AG04450 (cell line): ENCODE measurements around the gene EVC. TPM values are rescaled to one million over a fixed set of nuclear protein-coding genes. Genes with fewer than 3 reads are reported as not detected.

ENCODE experiments used
- CTCF ChIA-PET: fragments of 300-600, 350-600 bp; formaldehyde crosslinking; extraction: SDS; loops from one replicate; lab custom pipeline; 2022; ENCODE audit warnings: antibody characterized with exemption, inconsistent platforms; lab: Charles Lee
- POLR2A ChIA-PET: fragments of 350-600 bp; formaldehyde crosslinking; extraction: SDS; loops from one replicate; lab custom pipeline; 2021; ENCODE audit warnings: antibody characterized with exemption, inconsistent platforms; lab: Yijun Ruan, JAX
- DNase-seq: peaks from one replicate; pipeline ENCODE4 v3.0.0-alpha.2; 2011; ENCODE audit warnings: low read depth, low spot score
- H3K27ac ChIP-seq: one replicate; pipeline ENCODE4 v1.5.1; 2012; ENCODE audit warnings: low read depth, low read length, control low read depth
- H3K27me3 ChIP-seq: one replicate; pipeline ENCODE4 v1.6.0; 2012; ENCODE audit warnings: low read length; ENCODE audit not compliant: control insufficient read depth, insufficient read depth
- H3K4me3 ChIP-seq: 2 replicates; pipeline ENCODE4 v1.5.1; 2011; ENCODE audit warnings: mild to moderate bottlenecking, low read depth, low read length, control low read depth
- H3K9me3 ChIP-seq: 2 replicates; pipeline ENCODE4 v1.5.1; 2012; ENCODE audit warnings: low read length; ENCODE audit not compliant: control insufficient read depth, insufficient read depth
- polyA minus RNA-seq: library from RNA; depleted of rRNA, polyadenylated mRNA; stranded (reverse); fragments of >200 nt; gene quantifications from 2 replicates; pipeline ENCODE4 v1.2.3, GENCODE V29; 2011; rRNA and poly(A)+ RNA removed
- polyA plus RNA-seq: library from polyadenylated mRNA; depleted of rRNA; stranded (reverse); fragments of >200 nt; gene quantifications from 2 replicates; pipeline ENCODE4 v1.2.3, GENCODE V29; 2011; rRNA removed
- TF ChIP-seq, protein P1 (sequence below): IDR thresholded peaks from 2 replicates; pipeline ENCODE4 v1.5.1; 2011; ENCODE audit warnings: low read depth, low read length, control low read depth, inconsistent platforms

The EVC gene
- polyA plus RNA-seq = 11.5 and 15.8 TPM in 2 replicates
- polyA minus RNA-seq = 21.9 and 22.1 TPM in 2 replicates

- POLR2A ChIA-PET = no interaction called here
- TF ChIP-seq, protein P1, sequence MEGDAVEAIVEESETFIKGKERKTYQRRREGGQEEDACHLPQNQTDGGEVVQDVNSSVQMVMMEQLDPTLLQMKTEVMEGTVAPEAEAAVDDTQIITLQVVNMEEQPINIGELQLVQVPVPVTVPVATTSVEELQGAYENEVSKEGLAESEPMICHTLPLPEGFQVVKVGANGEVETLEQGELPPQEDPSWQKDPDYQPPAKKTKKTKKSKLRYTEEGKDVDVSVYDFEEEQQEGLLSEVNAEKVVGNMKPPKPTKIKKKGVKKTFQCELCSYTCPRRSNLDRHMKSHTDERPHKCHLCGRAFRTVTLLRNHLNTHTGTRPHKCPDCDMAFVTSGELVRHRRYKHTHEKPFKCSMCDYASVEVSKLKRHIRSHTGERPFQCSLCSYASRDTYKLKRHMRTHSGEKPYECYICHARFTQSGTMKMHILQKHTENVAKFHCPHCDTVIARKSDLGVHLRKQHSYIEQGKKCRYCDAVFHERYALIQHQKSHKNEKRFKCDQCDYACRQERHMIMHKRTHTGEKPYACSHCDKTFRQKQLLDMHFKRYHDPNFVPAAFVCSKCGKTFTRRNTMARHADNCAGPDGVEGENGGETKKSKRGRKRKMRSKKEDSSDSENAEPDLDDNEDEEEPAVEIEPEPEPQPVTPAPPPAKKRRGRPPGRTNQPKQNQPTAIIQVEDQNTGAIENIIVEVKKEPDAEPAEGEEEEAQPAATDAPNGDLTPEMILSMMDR = no peak
- Histone ChIP-seq H3K27me3 (no peaks in the 10 kb centered on the region), H3K4me3 (peak within 1 kb of the TSS; percentile 91), H3K27ac (peak within 1 kb of the TSS; percentile 78), H3K9me3 (peaks cover 6% of the 10 kb centered on the region)
- CTCF ChIA-PET = interaction anchor here (0.5 to 2.9 kb wide), 4 partner anchors 8 to 679 kb away, joined by 3 to 16 read pairs (median 6); no protein-coding TSS in a partner anchor
- DNase-seq = peak; percentile 36
These were observed at the start of gene EVC for GRCh38 chr4:5710961-5711478. Gene EVC (plus strand): TSS chr4:5711201. CDS start chr4:5711381, 180 bp downstream.

- Histone ChIP-seq H3K27ac (no peak overlapping the region), H3K4me3 (no peak overlapping the region), H3K27me3 (no peaks in the 10 kb centered on the region), H3K9me3 (no peaks in the 10 kb centered on the region)
- DNase-seq = no peak
- TF ChIP-seq, protein P1 = no peak
- POLR2A ChIA-PET = no interaction called here
- CTCF ChIA-PET = no interaction called here
These were observed 49.8 kb upstream of the EVC start for GRCh38 chr4:5661237-5661636.

DNA sequence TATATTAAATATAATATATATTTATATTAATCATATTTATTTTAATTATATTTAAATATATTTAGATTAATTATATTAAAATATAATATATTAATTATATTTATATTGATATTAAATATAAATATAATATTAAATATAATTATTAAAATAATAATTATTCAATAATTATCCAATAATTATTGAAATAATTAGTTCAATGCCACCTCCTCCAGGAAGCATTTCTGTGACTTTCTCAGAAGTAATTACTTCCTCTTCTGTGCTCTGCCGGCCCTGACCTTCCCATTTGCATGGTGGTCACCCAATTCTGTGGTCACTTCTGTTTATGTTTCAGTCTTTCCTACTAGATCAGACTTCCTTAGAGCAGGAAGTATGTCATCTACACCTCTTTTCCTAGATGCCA, 48.4 kb upstream of the EVC start:
- Histone ChIP-seq H3K9me3 (no peaks in the 10 kb centered on the region), H3K27me3 (no peaks in the 10 kb centered on the region), H3K4me3 (no peak overlapping the region), H3K27ac (no peak overlapping the region)
- no peak for DNase-seq
- TF ChIP-seq, protein P1 = no peak
- POLR2A ChIA-PET = no interaction called here
- CTCF ChIA-PET = no interaction called here

- Histone ChIP-seq H3K9me3 (no peaks in the 10 kb centered on the region), H3K27ac (no peak overlapping the region), H3K4me3 (no peak overlapping the region), H3K27me3 (no peaks in the 10 kb centered on the region)
- ChIA-PET POLR2A (no interaction called here), CTCF (no interaction called here)
- TF ChIP-seq, protein P1 = no peak
- DNase-seq = no peak
These were observed 46.2 kb upstream of the EVC start for GRCh38 chr4:5664778-5665177.

DNA sequence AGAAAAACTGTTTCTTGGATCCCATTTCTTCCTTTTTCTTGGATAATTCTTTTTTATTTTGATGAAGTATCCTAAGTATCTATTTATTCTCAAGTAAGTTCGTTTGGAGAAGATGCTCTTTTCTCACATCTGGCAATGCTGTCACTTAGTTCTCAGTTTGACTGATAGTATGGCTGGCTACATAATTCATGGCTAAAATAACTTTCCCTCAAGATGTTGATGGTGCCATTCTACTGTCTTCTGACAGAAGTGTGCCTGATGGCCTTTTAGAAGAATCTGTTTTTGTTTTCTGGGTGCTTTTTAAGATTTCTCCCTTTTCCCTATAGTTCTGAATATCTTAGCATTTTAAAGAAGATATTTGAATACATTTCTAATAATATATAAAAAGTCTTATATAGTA, 44.3 kb upstream of the EVC start:
- TF ChIP-seq, protein P1 = no peak
- CTCF ChIA-PET = no interaction called here
- H3K4me3 ChIP-seq = no peak overlapping the region
- H3K27ac ChIP-seq = no peak overlapping the region
- POLR2A ChIA-PET = no interaction called here
- no peaks in the 10 kb centered on the region for H3K9me3 ChIP-seq
- no peak for DNase-seq
- H3K27me3 ChIP-seq = no peaks in the 10 kb centered on the region
